Small intestine (tissue), 7 donors: ENCODE data around the gene RNF103. TPM values are rescaled to one million over a fixed set of nuclear protein-coding genes. Genes with fewer than 3 reads are reported as not detected.
"Not testable (repeated sequence)": the region's sequence is repeated elsewhere in the genome, so short reads cannot be mapped to it uniquely, and the experiment has no call there.

ENCODE experiments used
- DNase-seq, 2 donors: peaks; one replicate each; pipeline versions ENCODE4 v3.0.0 to v3.0.0-alpha.2; 2013
- FAIRE-seq: peaks from 2 replicates; lab custom pipeline; 2012; peaks lifted over from hg19 to GRCh38; lab: Jason Lieb, UNC
- H3K27ac ChIP-seq, 3 donors: one replicate each; pipeline ENCODE4 v1.5.1; 2013; ENCODE audit warnings: low read length in 2 of 3, mild to moderate bottlenecking in 2 of 3, control low read depth in 1 of 3, inconsistent platforms in 1 of 3, low read depth in 1 of 3, moderate library complexity in 1 of 3
- H3K27me3 ChIP-seq, 3 donors: one replicate each; pipeline ENCODE4 v1.6.1; 2013; ENCODE audit warnings: low read length in 3 of 3, inconsistent platforms in 1 of 3; ENCODE audit not compliant: control insufficient read depth in 3 of 3, insufficient read depth in 3 of 3
- H3K36me3 ChIP-seq, 3 donors: one replicate each; pipeline ENCODE4 v1.6.1; 2013; ENCODE audit warnings: low read length in 3 of 3, inconsistent platforms in 1 of 3, low read depth in 1 of 3, mild to moderate bottlenecking in 1 of 3, moderate library complexity in 1 of 3; ENCODE audit not compliant: control insufficient read depth in 3 of 3, insufficient read depth in 2 of 3
- H3K4me1 ChIP-seq, 3 donors: one replicate each; pipeline ENCODE4 v1.6.1; 2013; ENCODE audit warnings: low read length in 2 of 3, inconsistent platforms in 1 of 3, low read depth in 1 of 3, mild to moderate bottlenecking in 1 of 3, moderate library complexity in 1 of 3; ENCODE audit not compliant: control insufficient read depth in 3 of 3, insufficient read depth in 2 of 3
- H3K4me3 ChIP-seq, 3 donors: one replicate each; pipeline ENCODE4 v1.5.1; 2013; ENCODE audit warnings: low read length in 3 of 3, control low read depth in 1 of 3, inconsistent platforms in 1 of 3, low read depth in 1 of 3, mild to moderate bottlenecking in 1 of 3, moderate library complexity in 1 of 3
- H3K9me3 ChIP-seq, 2 donors: one replicate each; pipeline ENCODE4 v1.6.1; 2013; ENCODE audit warnings: low read depth in 1 of 2, low read length in 1 of 2; ENCODE audit not compliant: control insufficient read depth in 2 of 2, insufficient read depth in 1 of 2
- WGBS, 3 donors: extraction: QIAGEN DNeasy Blood & Tissue Kit; methylation state at CpG; one replicate each; pipeline ENCODE4 v1.1.7; 2013; 5-methylcytosine and 5-hydroxymethylcytosine counted together
- polyA plus RNA-seq, 4 donors: library from polyadenylated mRNA; stranded (reverse) in 3 of 4; unstranded in 1 of 4; fragments of 200-250 nt in 3 of 4; fragments of 120-200 nt in 1 of 4; gene quantifications; one replicate each; pipeline versions ENCODE4 v1.2.1 to v1.2.3, GENCODE V29; 2013
- donor health status: healthy with polysubstance abuse.
- donor health status: control.
- donor health status: control.
- donor health status: Bipolar disorder and iron deficiency.
- donor health status: healthy.

Gene RNF103
- polyA plus RNA-seq, 4 donors = 22.0 to 52.3 (median 32.7) TPM

DNA sequence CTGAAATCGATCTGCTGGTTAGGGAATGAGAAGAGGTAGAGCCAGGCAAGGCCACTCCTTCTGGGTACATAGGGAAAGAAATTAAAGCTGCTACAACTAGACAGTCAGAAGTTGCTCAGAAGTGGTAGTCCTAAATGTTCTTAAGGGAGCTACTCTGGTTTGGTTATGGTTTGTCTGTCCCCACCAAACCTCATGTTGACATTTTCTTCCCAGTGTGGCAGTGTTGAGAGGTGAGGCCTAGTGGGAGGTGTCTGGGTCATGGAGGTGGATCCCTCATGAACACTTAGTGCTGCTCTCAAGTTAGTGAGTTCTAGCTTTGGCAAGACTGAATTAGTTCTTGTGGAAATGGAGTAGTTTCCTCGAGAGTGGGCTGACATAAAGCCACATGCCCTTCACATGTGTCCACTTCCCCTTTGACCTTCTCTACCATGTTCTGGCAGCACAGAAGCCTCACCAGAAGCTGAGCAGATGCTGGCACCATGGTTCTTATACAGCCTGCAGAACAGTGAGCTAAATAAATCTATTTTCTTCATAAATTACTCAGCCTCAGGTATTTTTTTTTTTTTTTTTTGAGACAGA is 14.7 kb downstream of the RNF103 start:
- FAIRE-seq (no peak), DNase-seq (no peak)
- Histone ChIP-seq H3K4me3 (no peak overlapping the region), H3K27me3 (no peaks in the 10 kb centered on the region), H3K27ac (no peak overlapping the region), H3K36me3 (peaks cover 7 to 31% (median 15%) of the 10 kb centered on the region in 3 donors), H3K4me1 (no peaks in the 10 kb centered on the region), H3K9me3 (no peaks in the 10 kb centered on the region)
- 83 to 89% (median 85%) methylated on average over 2 of the region's 2 CpGs for WGBS, 3 donors

DNA sequence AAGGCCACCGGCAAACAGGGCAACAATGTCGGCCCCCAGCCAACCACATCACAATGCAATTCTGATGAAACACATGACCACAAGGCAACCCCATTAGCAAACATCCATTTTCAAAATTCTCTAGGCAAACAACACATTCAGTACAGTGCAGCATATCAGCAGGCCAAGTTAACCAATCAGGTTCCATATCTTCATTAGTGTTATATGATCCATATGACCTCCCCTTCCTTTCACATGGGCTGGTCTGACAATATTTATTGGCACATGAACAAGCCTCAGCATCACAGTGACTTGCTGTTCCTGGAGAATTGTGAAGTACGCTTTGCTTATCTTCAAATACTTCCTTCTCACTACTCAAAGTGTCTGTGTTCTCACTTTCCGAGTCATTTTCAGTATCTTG is 19.8 kb downstream of the RNF103 start:
- no peak overlapping the region for H3K27ac ChIP-seq
- no peak for FAIRE-seq
- 91 to 95% (median 94%) methylated on average over 4 of the region's 4 CpGs for WGBS, 3 donors

DNA sequence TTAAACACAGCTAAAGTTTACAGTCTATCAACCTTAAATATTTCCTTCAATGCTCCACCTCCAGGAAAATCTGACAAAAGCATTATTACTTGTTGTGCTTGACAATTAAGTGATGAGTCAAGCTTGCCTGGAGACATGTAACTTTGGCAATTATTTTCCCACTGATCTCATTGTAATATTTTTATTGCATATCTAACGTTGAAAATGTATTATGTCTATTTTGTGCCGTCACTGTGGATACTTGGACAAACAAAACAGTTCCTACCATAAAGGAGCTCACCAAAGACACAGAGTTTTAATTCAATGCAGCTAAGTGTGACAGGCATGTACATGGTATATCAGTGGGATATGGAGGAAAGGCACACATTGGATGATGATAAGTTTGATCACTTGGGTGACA is 24.7 kb downstream of the RNF103 start:
- H3K4me1 ChIP-seq = no peaks in the 10 kb centered on the region
- DNase-seq (no peak), FAIRE-seq (no peak)
- no peak overlapping the region for H3K27ac ChIP-seq
- H3K27me3 ChIP-seq = no peaks in the 10 kb centered on the region
- H3K4me3 ChIP-seq = no peak overlapping the region
- WGBS, 3 donors = 66 to 73% (median 70%) methylated on average over 2 of the region's 2 CpGs
- H3K36me3 ChIP-seq = peaks cover 3 to 9% (median 4%) of the 10 kb centered on the region in 3 donors
- H3K9me3 ChIP-seq = no peaks in the 10 kb centered on the region

More for the DNA sequence above, 19.8 kb downstream of the RNF103 start:
- H3K36me3 ChIP-seq = peaks cover 10 to 19% (median 13%) of the 10 kb centered on the region in 3 donors
- H3K4me3 ChIP-seq = no peak overlapping the region
- H3K9me3 ChIP-seq = no peaks in the 10 kb centered on the region
- no peaks in the 10 kb centered on the region for H3K27me3 ChIP-seq
- no peaks in the 10 kb centered on the region for H3K4me1 ChIP-seq
- DNase-seq = no peak

DNA sequence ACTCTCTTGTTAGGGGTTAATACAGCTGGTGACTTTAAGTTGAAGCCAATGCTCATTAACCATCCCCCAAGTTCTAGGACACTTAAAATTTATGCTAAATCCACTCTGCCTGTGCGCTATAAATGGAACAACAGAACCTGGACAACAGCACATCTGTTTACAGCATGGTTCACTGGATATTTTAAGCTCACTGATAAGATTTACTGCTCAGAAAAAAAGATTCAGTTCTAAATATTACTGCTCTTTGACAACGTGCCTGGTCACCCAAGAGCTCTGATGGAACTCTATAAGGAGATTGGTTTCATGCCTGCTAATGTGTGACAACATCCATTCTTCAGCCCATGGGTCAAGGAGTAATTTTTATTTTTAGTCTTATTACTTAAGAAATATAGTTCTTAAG is 27.5 kb downstream of the RNF103 start:
- DNase-seq (no peak), FAIRE-seq (no peak)
- no peaks in the 10 kb centered on the region for H3K36me3 ChIP-seq
- H3K9me3 ChIP-seq = no peaks in the 10 kb centered on the region
- no peaks in the 10 kb centered on the region for H3K4me1 ChIP-seq
- H3K27me3 ChIP-seq = no peaks in the 10 kb centered on the region
- no peak overlapping the region for H3K27ac ChIP-seq
- H3K4me3 ChIP-seq = no peak overlapping the region
- WGBS, 3 donors = 45 to 66% (median 49%) methylated on average over 2 of the region's 2 CpGs

DNA sequence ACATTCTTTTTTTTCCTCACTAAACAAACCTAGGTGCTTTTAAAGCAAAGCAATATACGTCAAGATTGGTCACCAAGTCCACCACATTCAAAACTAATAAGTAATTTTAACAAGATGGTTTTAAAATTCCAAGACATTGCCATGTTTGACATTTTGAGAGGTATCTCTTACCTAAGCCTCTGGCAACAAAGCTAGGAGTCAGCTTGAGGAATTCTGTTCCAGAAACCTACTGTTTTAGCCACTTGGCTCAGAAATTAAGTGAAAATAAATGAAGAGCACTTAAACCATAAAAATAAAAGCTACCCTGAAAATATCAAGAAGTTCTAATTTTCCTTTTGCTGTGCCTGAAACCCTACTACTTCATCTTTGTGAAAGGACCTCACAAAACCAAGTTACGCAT is 30.4 kb downstream of the RNF103 start:
- WGBS, 3 donors = 86 to 97% (median 88%) methylated on average over 2 of the region's 2 CpGs
- Histone ChIP-seq H3K4me1 (no peaks in the 10 kb centered on the region), H3K27me3 (no peaks in the 10 kb centered on the region), H3K36me3 (no peaks in the 10 kb centered on the region), H3K4me3 (no peak overlapping the region), H3K9me3 (no peaks in the 10 kb centered on the region), H3K27ac (no peak overlapping the region)
- no peak for FAIRE-seq
- DNase-seq = no peak

DNA sequence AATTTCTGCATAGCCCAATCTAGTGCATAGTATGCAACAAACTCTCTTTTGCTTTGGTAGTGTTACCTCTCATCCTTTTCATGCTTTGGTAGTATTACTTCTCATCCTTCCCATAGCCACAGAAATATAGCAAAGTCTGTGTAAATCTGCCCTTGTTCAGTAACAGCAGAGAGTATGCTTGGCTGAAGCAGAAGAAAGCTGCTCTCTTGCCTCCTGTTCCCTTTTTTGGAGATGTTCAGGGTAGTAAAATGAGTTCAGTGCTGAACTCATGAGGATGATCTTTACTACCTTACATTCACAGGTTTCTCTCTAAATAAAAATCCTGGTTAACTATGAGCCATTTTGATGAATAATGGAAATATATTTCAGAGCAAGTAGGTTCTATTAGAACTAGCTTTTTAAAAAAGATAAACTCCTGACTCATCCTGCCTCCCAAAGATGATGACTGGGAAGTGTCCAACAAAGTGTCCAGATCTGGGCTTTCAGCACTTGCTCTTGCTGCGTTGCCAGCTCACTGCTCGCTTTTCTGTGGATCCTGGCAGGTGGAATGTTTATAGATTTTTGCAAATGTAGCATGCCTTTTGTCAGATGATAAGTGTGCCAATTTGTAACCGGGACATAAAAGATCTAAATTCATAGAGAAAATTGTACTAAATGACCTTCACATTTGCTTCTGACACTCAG is 31.0 kb downstream of the RNF103 start:
- H3K27ac ChIP-seq = no peak overlapping the region
- no peak for FAIRE-seq
- no peak overlapping the region for H3K4me3 ChIP-seq
- no peaks in the 10 kb centered on the region for H3K36me3 ChIP-seq
- no peak for DNase-seq
- H3K9me3 ChIP-seq = no peaks in the 10 kb centered on the region
- no peaks in the 10 kb centered on the region for H3K4me1 ChIP-seq
- no peaks in the 10 kb centered on the region for H3K27me3 ChIP-seq
- 69 to 83% (median 80%) methylated on average over 3 of the region's 3 CpGs for WGBS, 3 donors

DNA sequence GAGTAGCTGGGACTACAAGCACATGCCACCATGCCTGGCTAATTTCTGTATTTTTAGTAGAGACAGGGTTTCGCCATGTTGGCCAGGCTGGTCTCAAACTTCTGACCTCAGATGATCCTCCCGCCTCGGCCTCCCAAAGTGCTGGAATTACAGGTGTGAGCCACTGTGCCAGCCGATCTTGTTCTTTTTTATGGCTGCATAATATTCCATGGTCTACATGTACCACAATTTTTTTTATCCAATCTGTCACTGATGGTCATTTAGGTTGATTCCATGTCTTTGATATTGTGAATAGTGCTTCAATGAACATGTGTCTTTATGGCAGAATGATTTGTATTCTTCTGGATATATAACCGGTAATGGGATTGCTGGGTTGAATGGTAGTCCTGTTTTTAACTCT is 34.0 kb downstream of the RNF103 start:
- not testable (repeated sequence) for H3K36me3 ChIP-seq, H3K27me3 ChIP-seq, DNase-seq, H3K9me3 ChIP-seq, H3K4me3 ChIP-seq, H3K4me1 ChIP-seq, FAIRE-seq, H3K27ac ChIP-seq
- WGBS, 3 donors = 91 to 98% (median 96%) methylated on average over 5 of the region's 5 CpGs

DNA sequence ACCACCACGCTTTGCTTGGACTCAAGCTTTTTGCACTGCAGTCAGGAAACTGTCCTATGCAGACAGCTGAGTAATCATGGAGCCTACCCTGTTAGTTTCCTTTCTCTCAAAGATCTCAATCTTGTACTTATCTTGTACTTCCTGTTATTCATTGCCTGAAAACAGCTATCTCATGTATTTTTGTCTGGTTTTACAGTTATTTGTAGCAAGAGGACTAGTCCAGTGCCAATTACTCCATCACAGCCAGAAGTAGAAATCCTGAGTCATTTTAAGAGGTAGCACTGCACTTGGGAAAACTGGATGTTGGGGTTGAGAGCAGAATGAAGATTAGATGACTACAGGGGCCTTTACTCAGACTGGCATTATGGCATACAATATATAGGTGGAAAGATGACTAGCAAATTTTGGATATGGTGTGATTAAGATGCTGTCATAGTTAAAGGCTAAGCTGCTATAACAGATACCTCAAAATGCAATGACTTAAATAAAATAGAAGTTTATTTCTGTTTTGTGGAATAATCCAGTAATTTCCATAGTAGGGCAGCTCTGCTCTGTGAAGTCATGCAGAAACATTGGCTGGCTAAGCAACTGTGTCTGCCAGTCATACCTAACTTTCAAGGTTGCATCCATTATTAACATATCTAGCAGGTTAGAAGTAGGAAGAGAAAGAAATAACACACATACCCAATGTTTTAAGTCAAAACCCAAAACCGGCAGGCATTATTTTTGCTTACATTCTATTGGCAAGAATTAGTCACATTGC is 39.3 kb downstream of the RNF103 start:
- 72 to 90% (median 78%) methylated on average over 2 of the region's 2 CpGs for WGBS, 3 donors
- Histone ChIP-seq H3K4me1 (no peaks in the 10 kb centered on the region), H3K36me3 (no peaks in the 10 kb centered on the region), H3K27ac (no peak overlapping the region), H3K9me3 (no peaks in the 10 kb centered on the region), H3K4me3 (no peak overlapping the region), H3K27me3 (no peaks in the 10 kb centered on the region)
- DNase-seq (no peak), FAIRE-seq (no peak)
